ENCODE measurements around the gene GLMP. TPM values are rescaled to one million over a fixed set of nuclear protein-coding genes. Genes with fewer than 3 reads are reported as not detected.

Gene GLMP
- total RNA-seq, 1 donor = 55.3 TPM

GRCh38 chr1:156305215-156305614 is 9.7 kb upstream of the GLMP start:
- no peak for TF ChIP-seq CTCF (IDR thresholded peaks at IDR 0.05; ENCODE audit: insufficient read depth, low read depth, low read length)
- DNase-seq (ENCODE audit: low read depth) = no peak
- H3K4me3 ChIP-seq (ENCODE audit: low read depth, low read length) = no peak overlapping the region

GRCh38 chr1:156303241-156303640 is 7.8 kb upstream of the GLMP start:
- no peak for TF ChIP-seq CTCF (IDR thresholded peaks at IDR 0.05; ENCODE audit: insufficient read depth, low read depth, low read length)
- no peak overlapping the region for H3K4me3 ChIP-seq (ENCODE audit: low read depth, low read length)
- no peak for DNase-seq (ENCODE audit: low read depth)

- no peak within 1 kb of the TSS for H3K4me3 ChIP-seq (ENCODE audit: low read depth, low read length)
- DNase-seq (ENCODE audit: low read depth) = no peak
- TF ChIP-seq CTCF (IDR thresholded peaks at IDR 0.05; ENCODE audit: insufficient read depth, low read depth, low read length) = no peak
These were observed 3.4 kb upstream of the GLMP start, which contains the start of gene VHLL for GRCh38 chr1:156298852-156299357. Gene VHLL (minus strand): TSS chr1:156299307. CDS start chr1:156299189, 118 bp downstream.

- no peak for TF ChIP-seq CTCF (IDR thresholded peaks at IDR 0.05; ENCODE audit: insufficient read depth, low read depth, low read length)
- H3K4me3 ChIP-seq (ENCODE audit: low read depth, low read length) = no peak overlapping the region
- no peak for DNase-seq (ENCODE audit: low read depth)
These were observed 1.6 kb downstream of the GLMP start for GRCh38 chr1:156293895-156294294.

GRCh38 chr1:156293098-156293434 is 2.4 kb downstream of the GLMP start:
- no peak for DNase-seq (ENCODE audit: low read depth)
- no peak for TF ChIP-seq CTCF (IDR thresholded peaks at IDR 0.05; ENCODE audit: insufficient read depth, low read depth, low read length)
- H3K4me3 ChIP-seq (ENCODE audit: low read depth, low read length) = no peak overlapping the region

GRCh38 chr1:156291226-156292061 is 4.0 kb downstream of the GLMP start:
- H3K4me3 ChIP-seq (ENCODE audit: low read depth, low read length) = peak overlapping the region; percentile 75
- no peak for TF ChIP-seq CTCF (IDR thresholded peaks at IDR 0.05; ENCODE audit: insufficient read depth, low read depth, low read length)
- peak; percentile 87 for DNase-seq (ENCODE audit: low read depth)

Data from fibroblast of villous mesenchyme (primary cell).